GM12892 (cell line): ENCODE measurements around the gene SLC1A4.

Experiments used
- POLR2A ChIP-seq: IDR thresholded peaks from 2 replicates; pipeline ENCODE4 v1.6.1; 2011; ENCODE audit warnings: low read depth, low read length, control low read depth
- POLR2AphosphoS5 ChIP-seq: IDR thresholded peaks from 2 replicates; pipeline ENCODE4 v1.6.1; 2011; ENCODE audit warnings: low read depth, low read length, control low read depth

- no peak for TF ChIP-seq POLR2AphosphoS5
- TF ChIP-seq POLR2A: no peak
Observed at GRCh38 chr2:65046633-65047407, 57.6 kb downstream of the SLC1A4 start.
